Activated CD4-positive, alpha-beta T cell treated with anti-CD3 and anti-CD28 coated beads for 36 hours (primary cell): ENCODE measurements around the gene JAG2. TPM values are rescaled to one million over a fixed set of nuclear protein-coding genes. Genes with fewer than 3 reads are reported as not detected.

Experiments
- ATAC-seq: fragments of 200-7000 bp; cut with Tn5 transposase; one replicate; pipeline ENCODE4 v1.10.0; 2021; ENCODE audit warnings: mild to moderate bottlenecking, moderate library complexity
- CTCF ChIA-PET: fragments of 350-600 bp; sonication (Branson Sonifier 250); formaldehyde crosslinking; loops from one replicate; lab custom pipeline; 2021; ENCODE audit warnings: antibody characterized with exemption; lab: Charles Lee
- POLR2A ChIA-PET: fragments of 350-600 bp; sonication (Branson Sonifier 250); formaldehyde crosslinking; loops from one replicate; lab custom pipeline; 2021; ENCODE audit warnings: antibody characterized with exemption, inconsistent platforms; lab: Charles Lee
- DNase-seq: peaks from one replicate; pipeline ENCODE4 v3.0.0-alpha.2; 2020
- H3K27ac Mint-ChIP-seq: one replicate; pipeline ENCODE4 v1.8.0; 2021; ENCODE audit warnings: mixed read lengths
- H3K27me3 Mint-ChIP-seq: one replicate; pipeline ENCODE4 v1.8.0; 2021; ENCODE audit warnings: mixed read lengths
- H3K36me3 Mint-ChIP-seq: one replicate; pipeline ENCODE4 v1.8.0; 2021; ENCODE audit warnings: low read depth, mixed read lengths
- H3K4me1 Mint-ChIP-seq: one replicate; pipeline ENCODE4 v1.8.0; 2021; ENCODE audit warnings: mixed read lengths
- H3K4me3 Mint-ChIP-seq: one replicate; pipeline ENCODE4 v1.8.0; 2021; ENCODE audit warnings: mild to moderate bottlenecking, moderate library complexity, mixed read lengths
- H3K9me3 Mint-ChIP-seq: one replicate; pipeline ENCODE4 v1.8.0; 2021; ENCODE audit warnings: low read depth, mixed read lengths
- intact Hi-C, 2 experiments: fragments of 100-400 bp; cut with DNase I in 1 of 2; cut with micrococcal nuclease in 1 of 2; formaldehyde crosslinking; loops; one replicate each; pipeline versions ENCODE4 v1.14.2 to v1.15.1; 2022 to 2024; cut with DNase I, micrococcal nuclease
- total RNA-seq, 2 experiments: library from RNA; stranded (reverse); gene quantifications; one replicate each; pipeline ENCODE4 v1.2.3, GENCODE V29; 2021

The JAG2 gene
- total RNA-seq, 2 experiments from 2014 or later: 3.2 to 3.6 TPM

GRCh38 chr14:105203057-105203531, 34.5 kb upstream of the JAG2 start:
- Mint-ChIP-seq H3K4me3 (no peak overlapping the region), H3K4me1 (peaks cover 7% of the 10 kb centered on the region), H3K36me3 (no peaks in the 10 kb centered on the region), H3K9me3 (no peaks in the 10 kb centered on the region), H3K27ac (no peak overlapping the region), H3K27me3 (peaks cover 14% of the 10 kb centered on the region)
- ATAC-seq: peak; percentile 52
- intact Hi-C loops: loop anchor here (1.0 to 5.0 kb wide), 4 partner anchors 45 to 149 kb away; partner anchors contain the start of gene BTBD6 (in 1 of the 2)
- CTCF ChIA-PET: interaction anchor here (0.7 to 0.8 kb wide), 2 partner anchors 9 to 86 kb away, joined by 3 to 4 read pairs; no protein-coding TSS in a partner anchor
- POLR2A ChIA-PET: no interaction called here
- peak; percentile 78 for DNase-seq

DNA sequence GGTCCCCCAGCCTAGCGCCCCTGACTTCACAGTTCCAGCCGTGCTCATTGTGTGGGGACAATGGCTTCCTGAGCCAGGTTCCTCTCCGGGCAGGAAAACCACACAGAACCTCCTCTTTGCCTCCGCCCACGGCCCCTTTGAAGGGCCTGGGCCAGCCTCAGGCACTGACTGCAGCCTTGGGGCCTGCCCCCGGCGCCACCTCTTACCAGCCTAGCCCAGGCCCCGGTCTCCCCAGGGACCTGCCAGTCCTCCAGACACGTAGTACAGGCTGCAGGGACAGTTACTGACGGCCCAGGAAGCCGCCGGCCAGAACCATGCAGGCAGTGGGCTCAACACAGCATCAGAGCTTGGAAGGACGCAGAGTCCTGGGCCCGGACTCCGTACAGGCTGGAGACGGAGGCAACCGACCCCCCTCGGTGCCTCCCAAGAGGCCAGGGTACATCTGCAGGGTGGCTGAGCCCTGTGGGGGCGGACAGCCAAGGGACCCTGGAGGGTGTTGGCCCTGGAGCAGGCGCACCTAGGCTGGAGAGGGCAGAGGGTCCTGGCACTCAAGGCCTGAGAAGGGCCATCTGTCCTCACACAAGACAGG, 33.4 kb upstream of the JAG2 start:
- ATAC-seq (peak; percentile 67), DNase-seq (peak; percentile 71)
- no peaks in the 10 kb centered on the region for H3K9me3 Mint-ChIP-seq
- peaks cover 21% of the 10 kb centered on the region for H3K27me3 Mint-ChIP-seq
- intact Hi-C loops: loop anchor here in 1 of 2 experiments (5.0 kb wide), 1 partner anchor 110 kb away; no protein-coding TSS in a partner anchor
- CTCF ChIA-PET: interaction anchor here (1.4 to 1.8 kb wide), 2 partner anchors 12 to 150 kb away, joined by 5 to 7 read pairs; no protein-coding TSS in a partner anchor
- POLR2A ChIA-PET: interaction anchor here (1.1 kb wide), 1 partner anchor 90 kb away, joined by 3 read pairs; no protein-coding TSS in a partner anchor
- H3K4me1 Mint-ChIP-seq: peaks cover 7% of the 10 kb centered on the region
- no peak overlapping the region for H3K4me3 Mint-ChIP-seq
- no peaks in the 10 kb centered on the region for H3K36me3 Mint-ChIP-seq
- H3K27ac Mint-ChIP-seq: no peak overlapping the region

DNA sequence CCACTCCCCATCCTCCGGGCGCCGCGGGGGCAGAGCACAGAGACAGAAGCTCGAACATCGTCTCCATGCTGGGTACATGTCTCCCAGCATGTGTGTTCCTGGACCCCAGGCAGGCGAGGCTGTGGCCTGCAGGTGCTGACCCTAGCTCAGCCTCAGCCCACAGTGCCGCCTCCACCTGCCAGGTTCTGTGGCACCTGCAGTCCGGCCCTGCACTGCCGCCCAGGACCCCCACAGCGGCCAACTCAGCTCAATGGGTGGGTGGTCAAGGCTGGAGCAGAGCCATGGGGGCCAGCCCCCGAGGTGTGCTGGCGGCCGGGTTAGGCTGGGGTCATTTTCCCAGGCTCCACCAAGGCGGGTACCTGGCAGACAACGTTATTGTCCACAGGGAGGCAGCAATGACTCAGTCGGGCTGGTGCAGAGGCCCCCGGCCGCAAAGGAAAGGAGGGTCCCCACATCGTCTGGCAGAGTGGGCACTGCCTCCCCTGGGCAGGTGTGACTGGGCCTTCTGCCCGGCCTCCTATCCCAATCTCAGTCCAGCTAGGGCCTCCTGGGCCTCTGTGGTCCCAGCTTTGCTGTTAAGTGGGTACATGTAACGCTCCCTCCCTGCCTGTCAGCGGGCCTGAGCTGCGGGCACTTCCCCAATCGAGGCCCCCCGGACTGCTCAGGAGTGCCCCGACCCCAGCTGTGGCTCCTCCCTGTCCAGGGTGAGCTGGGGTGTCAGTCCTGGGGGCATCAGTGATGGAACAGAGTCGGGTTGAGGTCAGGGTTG, 32.8 kb upstream of the JAG2 start:
- ChIA-PET POLR2A (interaction anchor here (0.5 to 1.1 kb wide), 2 partner anchors 90 to 292 kb away, joined by 3 to 5 read pairs; no protein-coding TSS in a partner anchor), CTCF (interaction anchor here (0.7 to 1.8 kb wide), 5 partner anchors 11 to 194 kb away, joined by 3 to 7 read pairs (median 5); no protein-coding TSS in a partner anchor)
- ATAC-seq (peak; percentile 4), DNase-seq (no peak)
- intact Hi-C loops: loop anchor here in 1 of 2 experiments (5.0 kb wide), 1 partner anchor 109 kb away; no protein-coding TSS in a partner anchor
- Mint-ChIP-seq H3K27me3 (peaks cover 21% of the 10 kb centered on the region), H3K27ac (no peak overlapping the region), H3K4me1 (peaks cover 7% of the 10 kb centered on the region), H3K36me3 (no peaks in the 10 kb centered on the region), H3K9me3 (no peaks in the 10 kb centered on the region), H3K4me3 (no peak overlapping the region)

- intact Hi-C loops: loop anchor here in 1 of 2 experiments (5.0 kb wide), 1 partner anchor 108 kb away; no protein-coding TSS in a partner anchor
- peaks cover 23% of the 10 kb centered on the region for H3K27me3 Mint-ChIP-seq
- POLR2A ChIA-PET: interaction anchor here (0.5 kb wide), 1 partner anchor 291 kb away, joined by 5 read pairs; no protein-coding TSS in a partner anchor
- H3K9me3 Mint-ChIP-seq: no peaks in the 10 kb centered on the region
- CTCF ChIA-PET: interaction anchor here (0.5 to 1.8 kb wide), 6 partner anchors 11 to 194 kb away, joined by 3 to 7 read pairs (median 4); no protein-coding TSS in a partner anchor
- DNase-seq (no peak), ATAC-seq (no peak)
- H3K27ac Mint-ChIP-seq: no peak overlapping the region
- no peaks in the 10 kb centered on the region for H3K36me3 Mint-ChIP-seq
- no peak overlapping the region for H3K4me3 Mint-ChIP-seq
- peaks cover 10% of the 10 kb centered on the region for H3K4me1 Mint-ChIP-seq
Measured at GRCh38 chr14:105200641-105201040, 32.1 kb upstream of the JAG2 start.

GRCh38 chr14:105200074-105200473, 31.5 kb upstream of the JAG2 start:
- POLR2A ChIA-PET: no interaction called here
- H3K27ac Mint-ChIP-seq: no peak overlapping the region
- H3K4me3 Mint-ChIP-seq: no peak overlapping the region
- CTCF ChIA-PET: interaction anchor here (0.5 to 1.0 kb wide), 2 partner anchors 173 to 181 kb away, joined by 3 read pairs; no protein-coding TSS in a partner anchor
- peaks cover 27% of the 10 kb centered on the region for H3K27me3 Mint-ChIP-seq
- DNase-seq: no peak
- intact Hi-C loops: loop anchor here in 1 of 2 experiments (5.0 kb wide), 1 partner anchor 108 kb away; no protein-coding TSS in a partner anchor
- H3K4me1 Mint-ChIP-seq: peaks cover 14% of the 10 kb centered on the region
- no peaks in the 10 kb centered on the region for H3K9me3 Mint-ChIP-seq
- H3K36me3 Mint-ChIP-seq: no peaks in the 10 kb centered on the region
- no peak for ATAC-seq

DNA sequence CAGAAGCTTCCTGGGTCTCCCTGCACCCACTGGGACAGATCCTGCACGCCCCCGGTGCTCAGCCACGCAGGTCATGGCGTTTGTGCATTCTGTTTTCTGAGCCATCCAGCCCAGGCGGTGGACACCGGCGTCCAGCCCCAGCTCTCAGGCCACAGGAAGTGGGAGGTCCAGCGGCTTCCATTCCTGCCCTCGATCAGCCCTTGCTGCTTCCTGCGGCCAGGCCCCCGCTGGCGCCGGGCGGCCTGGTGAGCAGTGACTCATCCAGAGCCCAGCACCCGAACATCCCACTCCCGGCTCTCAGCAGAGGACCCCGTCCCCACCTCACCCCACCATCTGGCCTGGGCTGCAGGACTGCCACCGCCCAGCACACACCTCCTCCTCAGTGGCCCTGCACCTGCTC, 30.5 kb upstream of the JAG2 start:
- Mint-ChIP-seq H3K27me3 (peaks cover 32% of the 10 kb centered on the region), H3K9me3 (no peaks in the 10 kb centered on the region), H3K4me1 (peaks cover 21% of the 10 kb centered on the region), H3K27ac (no peak overlapping the region), H3K36me3 (no peaks in the 10 kb centered on the region), H3K4me3 (no peak overlapping the region)
- intact Hi-C loops: no loop called here
- DNase-seq (no peak), ATAC-seq (no peak)
- CTCF ChIA-PET: interaction anchor here (1.5 kb wide), 1 partner anchor 84 kb away, joined by 3 read pairs; no protein-coding TSS in a partner anchor
- POLR2A ChIA-PET: no interaction called here

DNA sequence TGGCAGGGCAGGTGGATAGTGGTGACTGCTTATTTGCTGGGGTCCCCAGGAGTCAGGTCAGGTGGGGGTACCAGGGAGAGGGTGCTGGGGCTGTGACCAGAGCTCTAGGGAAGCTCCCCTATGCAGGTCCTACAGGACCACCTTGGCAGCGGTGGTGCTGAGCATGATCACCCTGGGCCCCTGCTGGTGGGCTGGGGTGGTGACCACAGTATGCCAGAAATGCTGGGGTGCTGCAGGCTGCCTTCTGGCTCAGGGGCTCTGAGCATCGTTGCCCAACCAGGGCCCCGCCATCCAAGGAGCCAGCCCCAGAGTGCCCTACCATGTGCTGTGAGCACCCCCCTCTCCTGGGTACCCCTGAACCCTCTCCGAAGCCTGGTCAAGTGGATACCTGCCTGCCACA, 30.0 kb upstream of the JAG2 start:
- H3K27ac Mint-ChIP-seq: no peak overlapping the region
- no peaks in the 10 kb centered on the region for H3K36me3 Mint-ChIP-seq
- POLR2A ChIA-PET: no interaction called here
- intact Hi-C loops: no loop called here
- ATAC-seq: no peak
- peaks cover 25% of the 10 kb centered on the region for H3K4me1 Mint-ChIP-seq
- no peak for DNase-seq
- H3K27me3 Mint-ChIP-seq: peaks cover 32% of the 10 kb centered on the region
- CTCF ChIA-PET: interaction anchor here (1.5 kb wide), 1 partner anchor 84 kb away, joined by 3 read pairs; no protein-coding TSS in a partner anchor
- no peaks in the 10 kb centered on the region for H3K9me3 Mint-ChIP-seq
- H3K4me3 Mint-ChIP-seq: no peak overlapping the region

DNA sequence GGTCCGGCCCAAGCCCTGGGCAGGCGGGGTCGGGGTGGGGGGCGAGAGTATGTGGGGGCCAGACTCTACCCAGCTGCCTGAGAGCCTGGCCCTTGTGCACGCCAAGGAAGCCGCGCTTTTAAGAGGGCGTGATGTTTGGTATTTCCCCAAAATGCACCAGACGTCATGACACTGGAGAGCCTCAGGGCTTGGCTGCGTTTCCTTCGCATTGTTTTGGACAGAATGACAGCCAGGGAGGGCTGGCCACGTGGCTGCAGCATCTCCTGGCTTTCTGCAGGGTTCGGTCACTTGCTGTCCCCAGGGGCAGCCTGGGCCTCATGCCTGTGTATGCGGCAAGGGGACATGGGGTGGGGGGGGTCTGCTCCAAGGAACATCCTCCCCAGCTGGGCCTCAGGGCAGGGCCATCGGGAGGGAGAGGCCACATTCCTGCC, 28.6 kb upstream of the JAG2 start:
- ChIA-PET CTCF (no interaction called here), POLR2A (no interaction called here)
- peak; percentile 11 for ATAC-seq
- H3K36me3 Mint-ChIP-seq: no peaks in the 10 kb centered on the region
- no peaks in the 10 kb centered on the region for H3K9me3 Mint-ChIP-seq
- no peak overlapping the region for H3K4me3 Mint-ChIP-seq
- intact Hi-C loops: no loop called here
- H3K4me1 Mint-ChIP-seq: peaks cover 34% of the 10 kb centered on the region
- DNase-seq: peak; percentile 48
- peaks cover 32% of the 10 kb centered on the region for H3K27me3 Mint-ChIP-seq
- H3K27ac Mint-ChIP-seq: no peak overlapping the region

DNA sequence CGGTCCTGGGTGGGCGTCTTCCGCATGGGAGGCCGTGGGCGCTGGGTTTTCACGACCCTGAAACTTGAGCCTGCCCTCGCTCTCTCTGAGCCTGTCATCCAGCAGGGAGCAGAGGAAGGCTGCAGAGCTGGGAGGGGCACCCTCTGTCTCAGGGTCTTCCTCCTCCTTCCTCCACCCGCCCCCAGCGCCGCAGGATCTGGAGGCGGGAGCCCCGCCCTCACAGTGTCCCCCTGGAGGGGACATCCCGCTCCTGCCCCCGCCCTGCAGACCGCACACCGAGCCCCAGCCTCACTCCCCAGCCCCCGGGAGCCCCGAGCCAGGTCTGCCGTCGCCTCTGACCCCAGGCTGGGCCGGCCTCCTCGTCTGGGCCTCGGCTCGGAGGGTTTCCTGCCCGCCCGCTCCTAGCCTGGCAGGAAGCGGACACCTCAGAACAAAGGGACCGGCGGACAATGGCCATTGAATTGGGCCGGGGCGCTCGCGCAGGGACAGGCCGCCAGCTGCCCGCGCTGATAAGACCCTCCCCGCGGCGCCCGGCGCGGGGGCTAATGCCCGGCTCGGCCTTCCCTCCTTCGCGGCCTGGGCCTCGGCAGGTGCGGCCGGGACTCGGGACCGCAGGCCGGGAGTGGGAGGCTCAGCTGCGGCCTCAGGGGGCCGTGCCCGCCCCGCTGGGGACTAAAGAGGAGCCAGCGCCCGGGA, 27.8 kb upstream of the JAG2 start:
- CTCF ChIA-PET: no interaction called here
- H3K4me3 Mint-ChIP-seq: no peak overlapping the region
- intact Hi-C loops: no loop called here
- DNase-seq: no peak
- H3K4me1 Mint-ChIP-seq: peaks cover 29% of the 10 kb centered on the region
- ATAC-seq: no peak
- H3K36me3 Mint-ChIP-seq: no peaks in the 10 kb centered on the region
- POLR2A ChIA-PET: no interaction called here
- peaks cover 32% of the 10 kb centered on the region for H3K27me3 Mint-ChIP-seq
- H3K9me3 Mint-ChIP-seq: no peaks in the 10 kb centered on the region
- no peak overlapping the region for H3K27ac Mint-ChIP-seq

GRCh38 chr14:105195522-105196264, 27.1 kb upstream of the JAG2 start:
- no peak overlapping the region for H3K4me3 Mint-ChIP-seq
- ChIA-PET CTCF (interaction anchor here (0.6 to 1.8 kb wide), 4 partner anchors 13 to 1149 kb away, joined by 3 to 5 read pairs (median 4); no protein-coding TSS in a partner anchor), POLR2A (no interaction called here)
- H3K36me3 Mint-ChIP-seq: no peaks in the 10 kb centered on the region
- peaks cover 29% of the 10 kb centered on the region for H3K4me1 Mint-ChIP-seq
- no peak overlapping the region for H3K27ac Mint-ChIP-seq
- H3K9me3 Mint-ChIP-seq: no peaks in the 10 kb centered on the region
- ATAC-seq: no peak
- peaks cover 30% of the 10 kb centered on the region for H3K27me3 Mint-ChIP-seq
- intact Hi-C loops: no loop called here
- peak; percentile 45 for DNase-seq
